Mucosa of rectum (tissue), 2 donors: ENCODE results near the gene ADAD2.
"Not testable (repeated sequence)": the region's sequence is repeated elsewhere in the genome, so short reads cannot be mapped to it uniquely, and the experiment has no call there.

Source experiments
- H3K27ac ChIP-seq, 2 donors: one replicate each; pipeline ENCODE4 v1.7.0; 2013; ENCODE audit warnings: inconsistent platforms in 2 of 2, low read depth in 2 of 2, low read length in 2 of 2
- H3K27me3 ChIP-seq, 2 donors: one replicate each; pipeline ENCODE4 v1.7.0; 2013; ENCODE audit warnings: low read length in 2 of 2; ENCODE audit not compliant: control insufficient read depth in 2 of 2, insufficient read depth in 2 of 2
- H3K36me3 ChIP-seq, 2 donors: one replicate each; pipeline ENCODE4 v1.7.0; 2013; ENCODE audit warnings: low read length in 2 of 2; ENCODE audit not compliant: control insufficient read depth in 2 of 2, insufficient read depth in 2 of 2
- H3K4me1 ChIP-seq, 2 donors: one replicate each; pipeline ENCODE4 v1.7.0; 2013; ENCODE audit warnings: low read length in 2 of 2, mild to moderate bottlenecking in 1 of 2; ENCODE audit not compliant: control insufficient read depth in 2 of 2, insufficient read depth in 2 of 2
- H3K4me3 ChIP-seq, 2 donors: one replicate each; pipeline ENCODE4 v1.7.0; 2013; ENCODE audit warnings: low read length in 2 of 2
- H3K9ac ChIP-seq, 2 donors: one replicate each; pipeline ENCODE4 v1.7.0; 2013; ENCODE audit warnings: low read length in 2 of 2, low read depth in 1 of 2, mild to moderate bottlenecking in 1 of 2
- H3K9me3 ChIP-seq, 2 donors: one replicate each; pipeline ENCODE4 v1.7.0; 2013; ENCODE audit warnings: low read length in 2 of 2; ENCODE audit not compliant: control insufficient read depth in 2 of 2
- donor health status: healthy.
- donor health status: Normal muscosa, but diverticular disease.

ADAD2 gene

GRCh38 chr16:84195201-84196093, 4.5 kb downstream of the ADAD2 start:
- Histone ChIP-seq H3K27ac (no peak overlapping the region), H3K9ac (no peak overlapping the region), H3K4me1 (no peaks in the 10 kb centered on the region), H3K36me3 (no peaks in the 10 kb centered on the region), H3K27me3 (no peaks in the 10 kb centered on the region), H3K9me3 (no peaks in the 10 kb centered on the region), H3K4me3 (no peak overlapping the region)

GRCh38 chr16:84196101-84196500, 5.1 kb downstream of the ADAD2 start:
- no peaks in the 10 kb centered on the region for H3K4me1 ChIP-seq

GRCh38 chr16:84196727-84197394, 5.9 kb downstream of the ADAD2 start:
- no peak overlapping the region for H3K27ac ChIP-seq
- H3K9ac ChIP-seq, result no peak overlapping the region
- no peak overlapping the region for H3K4me3 ChIP-seq
- H3K36me3 ChIP-seq, result no peaks in the 10 kb centered on the region
- no peaks in the 10 kb centered on the region for H3K9me3 ChIP-seq
- no peaks in the 10 kb centered on the region for H3K4me1 ChIP-seq
- no peaks in the 10 kb centered on the region for H3K27me3 ChIP-seq

More at GRCh38 chr16:84196101-84196500, 5.1 kb downstream of the ADAD2 start:
- Histone ChIP-seq H3K9me3 (no peaks in the 10 kb centered on the region), H3K27ac (no peak overlapping the region), H3K36me3 (no peaks in the 10 kb centered on the region), H3K27me3 (no peaks in the 10 kb centered on the region), H3K4me3 (no peak overlapping the region), H3K9ac (no peak overlapping the region)

- Histone ChIP-seq H3K4me3 (no peak overlapping the region), H3K9me3 (no peaks in the 10 kb centered on the region), H3K27me3 (no peaks in the 10 kb centered on the region), H3K9ac (no peak overlapping the region), H3K4me1 (no peaks in the 10 kb centered on the region), H3K27ac (no peak overlapping the region), H3K36me3 (no peaks in the 10 kb centered on the region)
Observed at GRCh38 chr16:84197466-84198128, 6.6 kb downstream of the ADAD2 start.

- H3K9ac ChIP-seq, result no peak overlapping the region
Observed at GRCh38 chr16:84198401-84198800, 7.4 kb downstream of the ADAD2 start.

GRCh38 chr16:84199097-84199496, 8.1 kb downstream of the ADAD2 start:
- no peak overlapping the region for H3K4me3 ChIP-seq
- no peaks in the 10 kb centered on the region for H3K9me3 ChIP-seq
- H3K4me1 ChIP-seq, result no peaks in the 10 kb centered on the region
- H3K9ac ChIP-seq, result no peak overlapping the region
- no peaks in the 10 kb centered on the region for H3K27me3 ChIP-seq
- no peaks in the 10 kb centered on the region for H3K36me3 ChIP-seq
- no peak overlapping the region for H3K27ac ChIP-seq

More at GRCh38 chr16:84198401-84198800, 7.4 kb downstream of the ADAD2 start:
- H3K4me1 ChIP-seq, result no peaks in the 10 kb centered on the region
- H3K27ac ChIP-seq, result no peak overlapping the region
- no peaks in the 10 kb centered on the region for H3K36me3 ChIP-seq
- H3K27me3 ChIP-seq, result no peaks in the 10 kb centered on the region
- no peaks in the 10 kb centered on the region for H3K9me3 ChIP-seq
- no peak overlapping the region for H3K4me3 ChIP-seq

GRCh38 chr16:84199861-84200260, 8.9 kb downstream of the ADAD2 start:
- Histone ChIP-seq H3K27ac (no peak overlapping the region), H3K4me3 (no peak overlapping the region), H3K9me3 (no peaks in the 10 kb centered on the region), H3K36me3 (no peaks in the 10 kb centered on the region), H3K27me3 (no peaks in the 10 kb centered on the region), H3K9ac (no peak overlapping the region), H3K4me1 (no peaks in the 10 kb centered on the region)

GRCh38 chr16:84204551-84204950, 13.6 kb downstream of the ADAD2 start:
- not testable (repeated sequence) for H3K9ac ChIP-seq, H3K36me3 ChIP-seq, H3K27ac ChIP-seq, H3K27me3 ChIP-seq, H3K9me3 ChIP-seq, H3K4me3 ChIP-seq, H3K4me1 ChIP-seq

- not testable (repeated sequence) for H3K4me3 ChIP-seq, H3K9ac ChIP-seq, H3K27me3 ChIP-seq, H3K4me1 ChIP-seq, H3K9me3 ChIP-seq, H3K36me3 ChIP-seq, H3K27ac ChIP-seq
Observed at GRCh38 chr16:84205123-84205522, 14.2 kb downstream of the ADAD2 start.
